OCI-M1 (cell line): Measurements from ENCODE around the gene TPRG1.

Experiments
- DNase-seq: peaks from one replicate; lab custom pipeline; 2025; lab: John Stamatoyannopoulos, UW

TPRG1 gene, protein sequence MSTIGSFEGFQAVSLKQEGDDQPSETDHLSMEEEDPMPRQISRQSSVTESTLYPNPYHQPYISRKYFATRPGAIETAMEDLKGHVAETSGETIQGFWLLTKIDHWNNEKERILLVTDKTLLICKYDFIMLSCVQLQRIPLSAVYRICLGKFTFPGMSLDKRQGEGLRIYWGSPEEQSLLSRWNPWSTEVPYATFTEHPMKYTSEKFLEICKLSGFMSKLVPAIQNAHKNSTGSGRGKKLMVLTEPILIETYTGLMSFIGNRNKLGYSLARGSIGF

DNA sequence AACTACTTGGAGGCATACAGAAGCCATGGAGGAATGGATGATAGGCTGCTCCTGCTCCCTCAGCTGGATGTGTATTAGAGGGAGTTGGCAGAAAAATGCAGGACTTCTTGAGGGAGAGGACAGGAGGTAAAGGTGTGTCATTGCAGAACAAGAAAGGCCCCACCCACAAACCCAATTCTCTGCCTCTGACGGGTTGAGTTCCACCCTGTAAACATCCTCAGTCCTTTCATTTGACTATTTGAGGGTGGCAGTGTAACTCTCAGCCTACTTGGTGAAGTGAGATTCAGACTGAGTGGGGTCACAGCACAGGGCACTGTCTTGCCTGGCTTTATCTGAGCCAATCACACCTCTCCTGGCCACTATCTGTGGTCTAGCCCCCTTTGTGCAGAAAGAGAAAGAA is at the start of gene TPRG1:
Gene TPRG1 (plus strand): TSS at position 265 of the 400 bp plus-strand sequence. CDS start 35,414 bp downstream, outside the sequence.
- DNase-seq = no peak

DNA sequence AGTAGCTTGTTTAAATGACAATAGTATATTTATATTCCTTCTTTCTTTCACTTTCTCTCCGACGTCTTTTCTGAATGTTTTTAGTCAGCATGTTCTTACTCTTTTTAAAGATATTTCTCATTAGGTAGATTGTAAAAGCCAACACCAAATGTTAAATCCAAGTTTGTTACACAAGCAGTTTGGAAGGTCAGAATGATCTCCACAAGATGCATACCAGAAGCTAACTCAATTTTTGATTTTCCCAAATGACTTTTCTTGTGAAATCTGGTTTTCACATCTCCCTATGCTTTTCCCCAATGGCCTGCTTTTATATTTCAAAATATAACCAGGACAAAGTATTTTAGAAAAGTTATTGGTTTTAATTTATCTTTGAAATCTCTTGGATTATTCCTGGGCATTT is 49.7 kb upstream of the TPRG1 start:
- no peak for DNase-seq

DNA sequence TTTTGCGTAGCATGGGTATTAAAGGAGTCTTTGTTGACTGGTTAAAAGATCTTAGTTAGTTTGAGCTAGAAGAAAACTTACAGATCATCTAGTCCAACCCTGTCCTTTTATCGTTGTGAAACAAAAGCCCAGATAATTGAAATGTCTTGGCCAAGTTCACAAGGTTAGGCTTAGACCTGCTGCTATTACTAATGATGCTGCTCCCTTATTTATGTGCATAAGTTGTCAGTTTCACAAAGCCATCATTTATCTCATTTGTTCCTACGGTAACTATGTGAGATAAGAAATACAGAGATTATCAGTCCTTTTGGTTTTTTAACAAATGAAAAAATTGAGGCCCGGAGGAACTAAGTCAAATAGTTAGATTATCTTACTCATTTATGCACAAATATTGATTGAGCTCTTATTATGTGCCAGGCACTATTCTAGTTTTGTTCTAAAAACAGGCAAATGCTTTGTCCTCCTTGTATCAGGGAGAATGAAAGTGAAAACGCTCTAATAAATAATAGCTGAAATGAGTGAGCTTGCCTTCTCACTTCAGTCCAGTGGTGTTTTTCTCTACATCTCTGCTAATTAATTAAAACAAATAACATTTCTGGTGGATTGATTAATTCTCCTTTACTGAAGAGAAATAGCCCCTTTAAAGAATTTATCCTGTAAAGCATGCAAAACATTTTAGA is 49.1 kb upstream of the TPRG1 start:
- DNase-seq = no peak

DNA sequence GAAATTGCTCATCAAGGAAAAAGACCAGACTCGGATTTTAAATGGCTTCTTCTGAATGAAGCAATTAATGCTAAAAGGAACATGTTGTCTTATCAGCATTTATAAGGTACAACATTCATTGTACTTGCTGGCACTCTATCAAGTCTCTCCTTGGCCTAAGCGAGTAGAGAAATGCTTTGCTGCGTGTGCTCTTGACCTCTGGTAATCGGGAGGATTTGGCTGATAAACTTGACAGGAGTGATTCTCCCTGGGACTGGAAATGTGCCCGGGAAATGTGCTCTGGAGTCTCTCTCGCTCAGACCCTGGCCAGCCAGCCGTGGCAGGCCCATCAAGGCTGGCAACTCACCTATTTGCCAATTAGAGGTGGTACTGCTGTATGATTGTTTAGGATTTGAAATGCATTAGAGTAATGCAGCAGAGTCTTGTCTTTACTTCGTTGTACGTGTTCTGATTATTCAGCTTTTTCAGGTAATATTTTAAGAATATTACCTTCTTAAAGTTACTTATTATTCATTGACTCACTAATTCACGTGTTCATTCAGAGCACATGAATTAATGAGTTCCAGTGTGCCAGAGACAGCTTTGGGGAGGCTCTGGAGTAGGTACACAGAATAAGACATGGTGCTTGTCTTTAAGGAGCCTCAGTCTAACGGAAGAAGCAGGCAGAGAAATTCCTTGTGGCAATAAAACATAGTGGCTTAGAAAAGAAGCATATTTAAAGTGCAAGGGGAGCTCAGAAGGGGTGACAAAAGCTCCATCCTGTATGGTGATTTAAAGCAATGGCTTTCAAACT is 48.0 kb upstream of the TPRG1 start:
- DNase-seq = no peak

DNA sequence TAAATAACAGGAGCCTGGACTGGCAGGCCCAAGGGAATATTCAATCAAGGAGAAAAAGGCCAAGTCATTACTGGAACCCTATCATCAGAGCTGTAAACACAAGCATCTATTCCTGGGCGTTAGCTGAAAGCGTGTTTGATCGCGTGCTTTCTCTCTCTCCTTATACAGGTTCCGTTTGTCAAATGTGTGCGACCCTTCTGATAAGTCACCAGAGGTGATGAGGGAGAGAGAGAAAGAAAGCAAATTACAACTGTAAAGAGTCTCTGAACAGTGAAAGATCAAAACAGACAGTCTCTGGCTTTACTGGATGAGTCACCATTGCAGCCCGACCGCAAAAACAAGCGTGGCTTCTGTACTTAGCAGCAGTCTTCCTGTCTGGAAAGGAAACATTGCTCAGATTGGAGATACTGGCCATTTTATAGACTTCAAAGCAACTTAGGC is 39.5 kb upstream of the TPRG1 start:
- DNase-seq = peak; percentile 78

DNA sequence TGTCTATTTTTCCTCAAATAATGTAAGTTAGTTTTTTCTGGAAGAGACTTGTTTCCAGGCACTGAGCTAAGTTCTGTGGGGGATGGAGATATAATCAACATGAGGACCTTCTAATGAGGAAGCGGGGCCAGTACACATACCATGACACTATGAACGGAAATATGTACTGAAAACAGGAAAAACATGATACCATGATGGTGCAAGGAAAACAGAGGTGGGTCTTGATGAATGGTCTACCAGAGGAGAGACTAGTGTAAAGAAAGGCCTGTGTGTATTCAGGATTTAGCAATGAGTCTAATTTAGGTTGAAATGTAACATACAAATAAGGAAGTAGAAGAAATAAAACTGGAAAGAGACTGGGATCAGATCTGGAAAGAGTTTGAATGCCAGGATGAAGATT is 38.9 kb upstream of the TPRG1 start:
- no peak for DNase-seq

DNA sequence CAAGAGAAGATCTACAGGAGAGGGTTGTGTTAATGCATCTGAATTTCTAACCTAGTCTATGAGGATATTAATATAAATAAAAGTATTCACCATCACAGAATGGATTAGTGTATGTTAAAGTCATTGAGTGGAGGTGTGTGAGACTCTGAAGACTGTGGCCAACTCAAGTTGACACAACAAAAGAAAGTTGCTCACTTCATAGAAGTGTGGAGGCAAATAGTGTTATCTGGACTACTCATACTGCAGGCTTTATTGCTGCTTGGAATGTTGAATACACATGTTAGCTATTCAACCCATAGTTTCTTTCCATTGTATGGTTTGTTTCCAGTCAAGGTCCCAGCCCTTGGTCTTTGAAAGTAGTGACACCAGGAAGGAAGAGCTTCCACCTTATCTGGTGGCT is 38.0 kb upstream of the TPRG1 start:
- DNase-seq = no peak

DNA sequence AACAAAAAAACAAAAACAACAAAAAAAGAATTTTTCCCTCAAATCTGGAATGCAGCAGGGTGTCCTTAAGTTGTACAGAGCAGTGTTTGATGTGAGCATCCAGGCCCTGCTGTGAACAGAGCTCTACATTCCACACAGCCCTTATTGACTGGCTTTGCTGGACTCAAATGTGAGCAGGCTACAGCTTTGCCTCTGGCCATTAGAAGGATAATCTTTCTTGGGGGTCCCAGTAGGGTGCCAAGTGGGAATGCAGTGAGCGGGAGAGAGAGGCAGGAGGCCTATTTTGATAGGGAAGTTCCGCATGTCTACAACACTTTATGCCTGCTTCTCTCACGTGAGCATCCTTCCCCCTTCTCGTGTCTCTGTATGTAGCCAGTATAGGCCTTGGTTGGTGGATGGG is 34.4 kb upstream of the TPRG1 start:
- no peak for DNase-seq

DNA sequence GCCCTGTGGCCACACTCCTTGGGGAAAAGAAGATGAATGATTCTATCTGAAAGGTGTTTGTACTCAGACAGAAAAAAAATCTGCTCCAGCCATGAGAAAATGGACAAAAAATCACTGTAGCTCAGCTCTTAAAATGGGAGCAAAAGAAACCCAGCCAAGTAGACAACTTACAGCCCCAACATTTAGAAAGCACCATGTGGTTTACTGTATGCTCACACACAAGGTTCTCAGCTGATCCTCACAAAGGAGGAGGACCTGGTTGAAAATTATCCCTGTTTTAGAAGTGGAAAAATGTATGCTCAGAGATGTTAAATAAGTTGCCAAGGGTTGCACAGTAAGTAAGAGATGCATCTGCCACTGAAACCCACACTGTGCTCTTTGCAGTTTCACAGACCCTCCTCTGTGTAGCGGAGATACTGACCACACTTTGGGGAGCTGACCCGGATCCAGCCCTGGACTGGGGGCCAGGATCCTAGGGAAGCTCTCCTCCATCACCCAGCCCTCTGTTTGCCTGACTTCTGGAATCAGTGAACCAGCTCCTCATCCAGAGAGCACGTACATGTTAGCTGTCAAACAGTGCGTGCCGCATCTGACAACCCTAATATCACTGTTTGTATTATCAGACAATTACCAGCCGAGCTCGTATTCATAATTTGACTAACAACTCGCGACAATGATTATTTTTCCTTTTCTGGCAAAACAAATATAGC is 32.7 kb upstream of the TPRG1 start:
- DNase-seq = no peak

DNA sequence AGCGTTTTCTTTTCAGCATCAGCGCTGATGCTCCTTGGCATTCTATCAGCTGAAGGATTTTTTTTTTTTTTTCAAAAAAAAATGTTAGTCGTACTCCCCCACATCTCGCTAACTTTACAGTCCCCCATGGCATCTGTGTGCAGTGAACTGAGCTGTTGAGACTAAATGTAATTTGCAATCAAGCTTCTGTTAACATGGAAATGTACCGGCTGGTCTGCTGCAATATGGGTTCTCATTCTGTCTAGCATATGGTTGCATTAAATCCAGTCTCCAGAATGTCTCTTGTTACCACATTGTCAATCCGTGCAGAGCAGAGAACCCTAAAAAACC is 32.2 kb upstream of the TPRG1 start:
- no peak for DNase-seq

DNA sequence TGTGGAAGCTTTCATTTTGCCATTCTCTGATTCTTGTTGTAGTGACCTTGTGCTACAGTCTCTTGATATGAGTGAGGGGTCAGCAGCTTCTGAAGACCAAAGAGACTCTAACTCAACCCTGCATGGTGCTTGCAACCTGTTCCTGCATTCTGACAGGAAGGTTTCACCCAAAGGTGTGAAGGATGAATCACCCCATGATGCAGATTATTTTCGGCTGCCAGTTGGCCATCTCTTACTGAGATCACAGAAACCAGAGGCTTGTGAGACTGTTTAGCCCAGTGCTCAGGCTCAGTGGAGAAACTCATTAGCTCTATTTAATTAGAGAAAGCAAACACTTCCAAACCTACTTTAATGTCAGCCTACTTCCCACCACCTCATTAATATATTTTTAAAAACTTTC is 29.2 kb upstream of the TPRG1 start:
- no peak for DNase-seq

DNA sequence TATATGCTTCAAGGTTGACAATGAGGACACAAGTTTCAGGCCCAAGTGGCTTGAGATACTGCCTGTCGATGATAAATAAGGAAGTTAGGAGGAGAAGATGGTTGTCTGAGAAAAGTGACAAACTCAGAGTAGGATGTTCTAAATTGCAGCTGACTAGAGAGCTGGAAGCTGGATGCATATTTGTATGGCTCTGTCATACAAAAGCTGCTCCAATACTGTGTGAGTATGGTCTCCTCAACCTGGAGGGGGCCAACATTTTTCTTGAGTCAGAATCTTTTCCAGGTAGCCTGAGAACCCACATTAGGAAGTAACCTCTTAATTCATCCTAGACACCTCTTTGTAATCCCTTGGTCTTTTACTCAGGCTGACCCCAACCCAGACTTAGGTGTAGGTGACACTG is 28.4 kb upstream of the TPRG1 start:
- no peak for DNase-seq

DNA sequence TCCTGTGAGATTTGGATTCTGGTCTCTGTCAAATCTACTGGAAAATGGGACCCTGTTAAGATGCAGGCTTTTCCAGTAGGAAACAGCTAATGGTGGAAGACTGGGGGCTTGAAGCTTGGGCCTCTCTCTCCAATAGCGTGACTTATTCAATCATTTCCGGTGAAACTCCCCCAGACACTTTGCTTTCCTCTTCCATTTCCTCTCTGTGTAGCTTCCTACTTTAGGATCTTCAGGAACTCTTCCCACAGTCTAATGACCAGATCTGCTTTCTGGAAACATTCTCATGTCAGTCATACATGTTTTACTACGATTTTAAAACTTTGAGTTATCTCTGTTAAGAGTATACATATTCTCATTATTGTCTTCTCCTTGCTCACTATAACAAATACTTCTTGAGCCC is 28.0 kb upstream of the TPRG1 start:
- no peak for DNase-seq

DNA sequence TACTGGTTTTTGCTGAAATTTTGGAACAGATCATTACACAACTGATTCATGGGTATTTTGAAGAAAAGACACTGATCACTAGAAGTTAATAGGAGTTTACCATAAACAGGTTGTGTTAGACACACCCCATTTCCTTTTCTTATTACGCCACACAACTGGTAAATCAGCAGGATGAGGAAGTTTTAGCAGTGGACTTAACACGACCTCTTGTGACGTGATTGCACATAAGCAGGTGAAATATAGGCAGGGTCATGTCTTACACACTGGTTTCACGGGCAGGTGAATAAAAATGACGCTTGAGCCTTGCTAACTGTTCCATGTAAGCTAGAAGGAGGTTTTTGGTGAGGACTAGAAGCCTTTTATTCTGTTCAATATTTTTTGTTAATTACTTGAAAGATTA is 27.1 kb upstream of the TPRG1 start:
- peak; percentile 37 for DNase-seq

DNA sequence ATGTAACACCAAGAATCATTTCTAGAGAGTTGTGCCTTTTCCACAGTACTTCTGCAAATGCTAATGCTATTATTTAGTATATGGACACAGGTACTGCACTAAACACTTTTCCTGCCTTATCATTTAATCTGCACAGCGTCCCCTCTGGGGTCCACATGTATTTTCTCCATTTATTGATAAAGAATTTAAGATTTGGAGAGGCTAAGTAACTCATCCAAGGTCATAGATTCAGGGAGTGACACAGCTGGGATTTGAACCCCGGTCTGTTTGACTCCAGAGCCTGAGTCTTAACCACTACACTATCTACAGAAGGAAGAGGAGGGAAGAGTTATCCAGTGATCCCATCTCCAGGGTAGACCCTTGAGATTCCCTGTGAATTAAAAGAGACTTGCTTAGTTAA is 24.9 kb upstream of the TPRG1 start:
- DNase-seq = no peak

DNA sequence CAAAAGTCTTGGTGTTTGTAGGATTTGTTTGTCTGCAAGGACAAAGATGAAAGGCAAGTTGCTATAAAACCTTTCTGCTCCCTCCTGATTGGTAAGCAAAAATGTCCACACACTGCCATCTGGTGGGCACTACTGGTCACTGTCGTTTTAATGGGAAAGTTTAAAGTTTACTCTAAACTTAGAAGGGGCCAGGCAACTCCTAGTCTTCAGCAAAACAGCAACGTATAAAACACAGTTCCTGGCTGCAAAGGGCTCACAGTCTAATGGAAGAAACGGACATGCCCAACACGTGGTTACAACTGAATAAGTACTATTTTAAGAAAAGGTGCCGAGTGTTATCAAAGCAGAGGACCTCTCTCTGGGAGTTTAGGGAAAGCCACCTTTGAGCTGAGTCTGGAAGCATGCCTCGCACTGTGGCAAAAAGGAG is 23.7 kb upstream of the TPRG1 start:
- peak; percentile 61 for DNase-seq

DNA sequence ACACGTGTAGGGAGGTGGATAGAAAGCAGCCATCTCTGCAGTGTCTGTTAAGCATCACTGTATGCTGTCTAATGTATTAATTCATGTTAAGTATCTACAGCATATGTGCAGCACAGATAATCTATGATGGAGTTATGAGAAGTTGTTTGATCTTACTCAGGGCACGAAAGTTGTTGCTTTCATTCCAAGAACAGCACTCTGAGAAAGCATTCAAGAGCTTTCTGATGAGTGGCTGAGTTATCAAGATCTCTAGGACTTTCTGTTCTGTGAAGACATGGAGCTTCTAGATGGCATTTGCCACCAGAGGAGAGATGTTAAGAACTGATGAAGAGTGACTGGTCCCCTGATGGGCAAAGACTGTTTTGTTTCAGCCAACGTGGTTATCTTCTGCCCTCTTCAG is 22.6 kb upstream of the TPRG1 start:
- no peak for DNase-seq

DNA sequence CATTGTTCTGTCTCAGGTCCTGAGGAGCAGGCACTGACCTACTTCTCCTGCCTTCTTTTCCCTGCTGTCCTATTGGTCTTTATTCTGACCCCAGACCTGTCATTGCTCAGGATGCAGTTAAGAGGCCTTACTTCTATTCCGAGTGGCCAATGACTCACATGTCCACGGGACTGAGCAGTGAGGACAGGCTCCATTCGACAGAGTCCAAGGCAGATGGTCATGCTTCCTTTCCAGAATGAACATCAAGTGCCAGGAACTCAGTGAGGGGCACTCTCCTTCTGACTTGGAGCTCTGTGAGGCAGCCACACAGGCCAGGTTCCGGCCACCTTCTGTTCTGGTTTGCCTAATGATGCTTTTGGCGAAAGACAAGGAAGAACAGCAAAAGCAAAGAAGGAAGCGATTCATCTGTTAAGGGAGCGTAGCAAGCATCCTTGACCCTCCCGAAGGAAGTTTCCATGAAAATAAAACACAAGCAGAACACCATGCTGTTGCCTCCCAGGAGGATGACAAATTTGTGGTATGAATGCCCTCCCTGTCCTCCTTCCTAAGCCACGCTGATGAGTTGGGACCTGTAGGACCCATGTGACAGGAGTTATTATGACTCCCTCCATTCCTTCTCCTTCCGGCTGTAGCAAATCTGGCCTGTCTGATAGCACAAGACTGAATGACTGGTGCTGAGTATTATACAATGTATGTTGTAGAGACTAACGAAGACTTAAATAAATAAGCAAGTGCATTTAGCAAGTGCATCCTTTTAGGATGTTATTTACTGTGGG is 14.4 kb upstream of the TPRG1 start:
- DNase-seq = no peak

DNA sequence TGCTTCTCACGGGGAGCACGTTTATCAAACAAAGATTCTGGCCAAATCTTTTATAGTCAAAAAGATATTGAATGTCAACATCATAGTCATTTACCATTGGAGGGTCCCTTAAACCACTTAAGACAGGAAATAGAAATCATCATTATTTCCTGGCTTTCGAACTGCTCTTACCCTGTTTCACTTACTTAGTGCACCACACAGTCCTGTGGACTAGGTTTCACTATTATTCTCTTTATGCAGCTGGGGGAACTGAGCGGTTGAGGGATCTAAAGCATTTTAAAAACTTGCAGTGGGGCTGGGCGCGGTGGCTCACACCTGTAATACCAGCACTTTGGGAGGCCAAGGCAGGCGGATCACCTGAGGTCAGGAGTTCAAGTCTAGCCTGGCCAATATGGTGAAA is 13.7 kb upstream of the TPRG1 start:
- no peak for DNase-seq

DNA sequence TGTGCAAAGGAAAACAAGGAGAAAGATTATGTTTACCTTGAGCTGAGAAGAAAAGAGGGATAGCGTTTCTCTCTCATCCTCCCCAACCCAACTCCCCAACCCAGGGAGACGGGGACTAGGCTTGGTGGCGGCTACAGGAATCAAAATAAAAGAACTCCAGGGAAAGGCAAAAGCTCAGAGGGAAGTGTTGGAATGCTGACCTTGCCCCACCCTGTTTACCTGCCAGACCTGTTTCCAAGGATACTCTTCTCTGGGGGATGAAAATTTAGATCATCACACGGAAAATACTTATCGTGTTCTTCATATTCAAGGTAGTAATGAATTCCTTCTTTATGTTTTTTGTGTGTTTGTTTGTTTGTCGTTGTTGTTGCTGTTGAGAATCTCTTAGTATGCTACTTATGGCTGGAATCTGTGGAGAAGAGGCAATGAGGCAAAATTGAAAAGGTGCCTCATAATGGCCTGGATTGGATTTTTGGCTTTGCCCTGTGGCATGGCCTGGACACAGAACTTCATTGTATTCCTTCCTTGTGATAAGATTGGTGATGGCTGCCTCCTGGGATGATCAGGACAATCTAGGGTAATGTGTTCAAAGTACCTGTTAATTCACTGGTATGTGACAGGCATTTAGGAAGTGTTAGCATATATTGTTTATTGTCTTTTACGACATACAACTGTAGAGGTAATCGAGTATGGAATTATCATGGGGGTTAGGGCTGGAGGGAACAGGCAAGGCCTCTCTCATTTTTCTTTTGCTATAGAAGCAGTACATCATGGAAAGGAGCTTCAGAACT is 11.1 kb upstream of the TPRG1 start:
- DNase-seq = no peak

DNA sequence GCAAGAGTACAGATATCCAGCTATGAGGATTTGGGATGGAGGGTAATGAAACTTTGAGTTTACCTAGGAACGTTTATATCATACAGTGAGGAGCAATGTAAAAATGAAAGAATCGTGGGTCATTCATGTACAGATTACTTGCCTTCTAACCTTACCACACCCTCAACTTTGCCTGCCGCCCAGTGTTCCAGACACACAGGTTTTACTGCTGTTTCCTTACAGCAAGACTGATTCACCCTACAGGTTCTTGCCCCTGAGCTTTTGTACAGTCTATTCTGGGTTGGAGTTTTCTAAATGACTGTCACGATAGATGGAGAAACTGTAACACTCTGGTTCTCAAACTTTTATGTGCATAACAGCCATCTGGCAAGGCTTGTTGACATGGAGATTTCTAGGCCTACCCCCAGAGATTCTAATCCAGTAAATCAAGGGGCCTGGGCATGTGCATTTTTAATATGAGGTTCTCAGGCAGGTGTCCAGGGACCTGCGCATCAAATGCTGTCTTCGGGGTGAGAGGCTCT is 6.6 kb upstream of the TPRG1 start:
- DNase-seq = no peak
